Neuronal stem cell (in vitro differentiated cells): ENCODE data around the gene GNLY.

Experiments used
- DNase-seq: peaks from one replicate; pipeline ENCODE4 v3.0.0-alpha.2; 2013; ENCODE audit warnings: low spot score
- H2AFZ ChIP-seq: one replicate; pipeline ENCODE4 v1.6.1; 2013; ENCODE audit warnings: mild to moderate bottlenecking, low read length, inconsistent platforms
- H2AK5ac ChIP-seq: 2 replicates; pipeline ENCODE4 v1.6.1; 2013; ENCODE audit warnings: low read depth, mild to moderate bottlenecking, inconsistent platforms, low read length, moderate library complexity, mixed read lengths
- H2BK120ac ChIP-seq: 2 replicates; pipeline ENCODE4 v1.6.1; 2013; ENCODE audit warnings: low read depth, mild to moderate bottlenecking, inconsistent platforms, low read length, moderate library complexity, mixed read lengths
- H2BK12ac ChIP-seq: one replicate; pipeline ENCODE4 v1.6.1; 2013; ENCODE audit warnings: low read length, inconsistent platforms
- H2BK15ac ChIP-seq: 2 replicates; pipeline ENCODE4 v1.6.1; 2013; ENCODE audit warnings: mild to moderate bottlenecking, low read length, inconsistent platforms, mixed read lengths
- H2BK5ac ChIP-seq: one replicate; pipeline ENCODE4 v1.6.1; 2013; ENCODE audit warnings: inconsistent platforms, mild to moderate bottlenecking, low read length, moderate library complexity
- H3K14ac ChIP-seq: one replicate; pipeline ENCODE4 v1.6.1; 2013; ENCODE audit warnings: low read length, inconsistent platforms
- H3K18ac ChIP-seq: 2 replicates; pipeline ENCODE4 v1.6.1; 2013; ENCODE audit warnings: low read length, inconsistent platforms
- H3K23ac ChIP-seq: 2 replicates; pipeline ENCODE4 v1.6.1; 2013; ENCODE audit warnings: low read depth, mild to moderate bottlenecking, mixed read lengths, low read length, inconsistent platforms; ENCODE audit not compliant: poor library complexity
- H3K27ac ChIP-seq: replicated peaks from 3 replicates; pipeline ENCODE4 v1.5.1; 2013; ENCODE audit warnings: low read length, inconsistent platforms
- H3K27me3 ChIP-seq, 3 experiments: 2 replicates each; pipeline ENCODE4 v1.6.1; 2013; ENCODE audit warnings: low read length in 3 of 3, mild to moderate bottlenecking in 2 of 3, inconsistent platforms in 1 of 3, low read depth in 1 of 3, mixed read lengths in 1 of 3, moderate library complexity in 1 of 3; ENCODE audit not compliant: control insufficient read depth in 3 of 3, insufficient read depth in 3 of 3
- H3K36me3 ChIP-seq, 2 donors: replicated peaks in 1 of 2; 2 replicates each; pipeline ENCODE4 v1.6.1; 2013; ENCODE audit warnings: low read length in 2 of 2; ENCODE audit not compliant: control insufficient read depth in 2 of 2, insufficient read depth in 2 of 2
- H3K4ac ChIP-seq: 2 replicates; pipeline ENCODE4 v1.6.1; 2013; ENCODE audit warnings: inconsistent platforms, mild to moderate bottlenecking, low read length, moderate library complexity
- H3K4me1 ChIP-seq, 2 donors: 1 replicate in 1 of 2; 2 replicates in 1 of 2; pipeline ENCODE4 v1.6.1; 2013; ENCODE audit warnings: low read length in 2 of 2, low read depth in 1 of 2; ENCODE audit not compliant: control insufficient read depth in 2 of 2, insufficient read depth in 1 of 2
- H3K4me2 ChIP-seq: one replicate; pipeline ENCODE4 v1.6.1; 2013; ENCODE audit warnings: mild to moderate bottlenecking, low read length, inconsistent platforms; ENCODE audit not compliant: insufficient read depth, poor library complexity, severe bottlenecking
- H3K4me3 ChIP-seq, 2 donors: 2 replicates each; pipeline ENCODE4 v1.5.1; 2013; ENCODE audit warnings: low read length in 2 of 2, mild to moderate bottlenecking in 2 of 2, inconsistent platforms in 1 of 2, moderate library complexity in 1 of 2
- H3K79me1 ChIP-seq: one replicate; pipeline ENCODE4 v1.6.1; 2013; ENCODE audit warnings: low read depth, mild to moderate bottlenecking, inconsistent platforms, low read length, moderate library complexity
- H3K9ac ChIP-seq: one replicate; pipeline ENCODE4 v1.6.1; 2013; ENCODE audit warnings: mild to moderate bottlenecking, low read depth, low read length, inconsistent platforms; ENCODE audit not compliant: poor library complexity
- H3K9me3 ChIP-seq, 2 donors: replicated peaks in 1 of 2; 2 replicates each; pipeline versions ENCODE3 to v1.6.1; 2013; ENCODE audit warnings: low read length in 2 of 2, mild to moderate bottlenecking in 2 of 2, inconsistent platforms in 1 of 2, low read depth in 1 of 2, mixed read lengths in 1 of 2, moderate library complexity in 1 of 2; ENCODE audit not compliant: control insufficient read depth in 2 of 2, insufficient read depth in 1 of 2
- H4K8ac ChIP-seq: one replicate; pipeline ENCODE4 v1.6.1; 2013; ENCODE audit warnings: low read depth, mild to moderate bottlenecking, inconsistent platforms, low read length, moderate library complexity
- H4K91ac ChIP-seq: one replicate; pipeline ENCODE4 v1.6.1; 2013; ENCODE audit warnings: low read length, low read depth, mild to moderate bottlenecking, inconsistent platforms; ENCODE audit not compliant: poor library complexity
- WGBS, 2 donors: extraction: QIAGEN DNeasy Blood & Tissue Kit; methylation state at CpG; one replicate each; pipeline ENCODE4 v1.1.7; 2013; ENCODE audit warnings: missing lambda C conversion rate in 2 of 2, mixed read lengths in 1 of 2; ENCODE audit not compliant: insufficient read length in 2 of 2, insufficient replicate concordance in 1 of 2; ENCODE audit errors: extremely low coverage in 2 of 2; 5-methylcytosine and 5-hydroxymethylcytosine counted together

GNLY gene

DNA sequence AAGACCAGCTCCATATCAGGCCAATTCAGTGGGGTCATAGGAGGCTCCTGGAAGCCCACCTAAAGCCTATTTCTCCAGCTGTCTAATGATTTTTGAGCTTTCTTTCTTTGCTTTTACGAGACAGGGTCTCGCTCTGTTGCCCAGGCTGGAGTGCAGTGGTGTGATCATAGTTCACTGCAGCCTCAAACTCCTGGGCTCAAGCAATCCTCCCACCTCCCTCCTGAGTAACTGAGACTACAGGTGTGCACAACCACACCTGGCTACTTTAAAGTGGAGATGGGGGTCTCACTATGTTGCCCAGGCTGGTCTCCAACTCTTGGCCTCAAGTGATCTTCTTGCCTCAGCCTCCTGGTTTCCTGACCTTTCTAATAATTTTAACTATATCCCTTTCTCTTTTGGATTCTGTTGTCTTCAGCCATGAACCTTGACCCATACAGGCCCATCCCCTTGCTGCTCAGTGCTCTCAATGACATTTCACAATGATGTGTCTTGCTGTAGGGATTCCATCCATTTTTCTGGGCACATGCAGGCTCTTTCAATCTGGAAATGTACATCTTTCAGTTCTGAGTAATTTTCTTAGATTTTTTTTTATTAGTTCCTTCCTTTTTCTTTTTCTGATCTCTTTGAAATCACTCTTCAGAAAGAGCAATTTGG is 29.7 kb downstream of the GNLY start:
- Histone ChIP-seq H2BK120ac (no peak overlapping the region), H2BK12ac (no peak overlapping the region), H3K27ac (no peak overlapping the region), H3K4me3 (no peak overlapping the region), H3K4me1 (no peaks in the 10 kb centered on the region), H4K8ac (no peak overlapping the region), H3K9me3 (peaks cover 0 to 4% of the 10 kb centered on the region in 2 donors), H3K4ac (no peak overlapping the region), H2BK5ac (no peak overlapping the region), H3K14ac (no peak overlapping the region), H3K18ac (no peak overlapping the region), H2AFZ (no peak overlapping the region), H3K27me3 (peaks cover 0 to 47% (median 0%) of the 10 kb centered on the region in 3 experiments), H3K9ac (no peak overlapping the region), H3K4me2 (no peak overlapping the region), H3K79me1 (no peaks in the 10 kb centered on the region), H2BK15ac (no peak overlapping the region), H4K91ac (no peak overlapping the region), H3K36me3 (no peaks in the 10 kb centered on the region), H3K23ac (no peak overlapping the region), H2AK5ac (no peak overlapping the region)
- DNase-seq: no peak
- WGBS, 2 donors: no CpG with 5 or more reads among the region's 2 CpGs

DNA sequence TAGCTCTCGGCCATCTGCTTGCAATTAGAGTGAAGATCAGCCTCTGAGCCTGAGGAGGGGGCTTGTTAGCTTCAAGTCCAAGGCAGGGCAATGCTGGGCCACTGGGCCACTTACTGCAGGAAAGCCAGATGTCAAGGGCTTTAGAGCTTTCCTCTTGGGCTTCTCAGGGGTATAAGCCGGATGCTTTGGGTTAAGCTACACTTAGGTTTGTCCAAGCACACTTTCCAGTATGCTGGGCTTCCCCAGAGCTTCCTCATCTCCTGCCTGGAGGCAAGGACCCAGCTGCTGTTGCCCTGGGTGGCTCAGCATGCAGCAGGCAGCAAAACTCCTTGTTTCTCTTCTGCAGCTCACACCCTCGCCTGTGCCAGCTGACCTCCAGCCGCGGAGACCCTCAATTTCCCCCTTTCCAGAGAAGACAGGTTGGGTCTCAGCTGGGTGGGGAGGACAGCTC is 30.6 kb downstream of the GNLY start:
- H3K4me1 ChIP-seq: no peaks in the 10 kb centered on the region
- peak overlapping the region; percentile 42 for H2AK5ac ChIP-seq
- no peak overlapping the region for H4K91ac ChIP-seq
- no peak overlapping the region for H3K4ac ChIP-seq
- H2BK5ac ChIP-seq: no peak overlapping the region
- WGBS, 2 donors: no CpG with 5 or more reads among the region's 5 CpGs
- no peak overlapping the region for H3K27ac ChIP-seq
- peaks cover 0 to 47% (median 0%) of the 10 kb centered on the region in 3 experiments for H3K27me3 ChIP-seq
- H4K8ac ChIP-seq: no peak overlapping the region
- H3K9me3 ChIP-seq: peaks cover 0 to 4% of the 10 kb centered on the region in 2 donors
- DNase-seq: no peak
- H3K9ac ChIP-seq: no peak overlapping the region
- H3K23ac ChIP-seq: peak overlapping the region; percentile 76
- no peaks in the 10 kb centered on the region for H3K79me1 ChIP-seq
- no peak overlapping the region for H3K4me3 ChIP-seq
- H2BK15ac ChIP-seq: no peak overlapping the region
- no peak overlapping the region for H2BK12ac ChIP-seq
- no peaks in the 10 kb centered on the region for H3K36me3 ChIP-seq
- H2AFZ ChIP-seq: no peak overlapping the region
- no peak overlapping the region for H2BK120ac ChIP-seq
- no peak overlapping the region for H3K4me2 ChIP-seq
- H3K14ac ChIP-seq: no peak overlapping the region
- no peak overlapping the region for H3K18ac ChIP-seq

DNA sequence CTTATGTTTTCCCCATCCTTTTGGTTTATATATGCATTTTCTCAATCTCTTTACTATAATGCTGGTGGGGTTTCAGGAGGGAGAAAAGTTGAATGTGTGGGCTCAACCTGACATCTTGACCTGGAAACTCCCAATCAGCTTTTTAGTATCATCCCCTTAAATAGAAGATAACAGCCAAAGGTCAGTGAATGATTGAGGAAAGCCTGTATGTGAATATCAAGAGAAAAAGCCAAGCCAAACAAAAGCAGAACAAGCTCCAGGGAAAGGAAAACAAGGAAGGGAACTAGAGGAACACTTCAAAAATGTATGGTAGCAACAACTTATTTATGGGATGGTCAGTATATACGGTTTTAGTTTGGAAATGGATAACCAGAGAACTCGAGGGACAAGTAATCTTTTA is 31.3 kb downstream of the GNLY start:
- no peak overlapping the region for H2BK5ac ChIP-seq
- H2BK12ac ChIP-seq: no peak overlapping the region
- H3K4me1 ChIP-seq: no peaks in the 10 kb centered on the region
- H2BK15ac ChIP-seq: no peak overlapping the region
- no CpG with 5 or more reads among the region's 2 CpGs for WGBS, 2 donors
- no peaks in the 10 kb centered on the region for H3K36me3 ChIP-seq
- H3K18ac ChIP-seq: no peak overlapping the region
- H2AK5ac ChIP-seq: no peak overlapping the region
- no peak for DNase-seq
- no peak overlapping the region for H3K4me3 ChIP-seq
- no peak overlapping the region for H3K14ac ChIP-seq
- H3K79me1 ChIP-seq: no peaks in the 10 kb centered on the region
- H3K23ac ChIP-seq: no peak overlapping the region
- peaks cover 0 to 4% of the 10 kb centered on the region in 2 donors for H3K9me3 ChIP-seq
- H3K27ac ChIP-seq: no peak overlapping the region
- no peak overlapping the region for H4K91ac ChIP-seq
- no peak overlapping the region for H2BK120ac ChIP-seq
- H2AFZ ChIP-seq: no peak overlapping the region
- no peak overlapping the region for H4K8ac ChIP-seq
- H3K27me3 ChIP-seq: peaks cover 0 to 47% (median 0%) of the 10 kb centered on the region in 3 experiments
- no peak overlapping the region for H3K9ac ChIP-seq
- no peak overlapping the region for H3K4me2 ChIP-seq
- no peak overlapping the region for H3K4ac ChIP-seq

DNA sequence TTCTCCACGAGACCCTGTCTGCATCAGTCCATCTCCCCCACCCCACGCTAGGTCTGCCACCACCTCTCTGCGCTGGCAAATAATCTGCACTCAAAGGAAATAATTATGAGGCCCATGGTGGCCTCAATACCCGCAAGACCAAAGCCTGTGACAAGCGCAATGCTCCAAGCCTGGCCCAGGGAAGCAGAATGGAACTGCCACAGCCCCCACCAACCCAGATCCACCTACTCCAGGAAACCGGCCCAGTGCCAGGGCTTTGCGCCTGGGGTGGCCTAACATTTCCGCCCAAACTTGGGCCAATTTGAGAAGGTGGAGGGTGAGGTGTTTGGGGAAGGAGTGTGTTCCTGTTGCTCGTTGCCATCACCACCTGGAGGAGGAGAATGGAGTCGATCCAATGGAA is 33.6 kb downstream of the GNLY start:
- Histone ChIP-seq H3K18ac (no peak overlapping the region), H3K23ac (peak overlapping the region; percentile 40), H3K4me1 (no peaks in the 10 kb centered on the region), H3K14ac (no peak overlapping the region), H3K27me3 (peaks cover 0 to 37% (median 0%) of the 10 kb centered on the region in 3 experiments), H2BK15ac (no peak overlapping the region), H3K4me2 (no peak overlapping the region), H4K8ac (no peak overlapping the region), H3K4me3 (no peak overlapping the region), H3K27ac (no peak overlapping the region), H2AK5ac (no peak overlapping the region), H3K79me1 (no peaks in the 10 kb centered on the region), H2BK120ac (no peak overlapping the region), H2AFZ (no peak overlapping the region), H2BK12ac (no peak overlapping the region), H2BK5ac (no peak overlapping the region), H4K91ac (no peak overlapping the region), H3K4ac (no peak overlapping the region), H3K9ac (no peak overlapping the region), H3K9me3 (no peaks in the 10 kb centered on the region), H3K36me3 (no peaks in the 10 kb centered on the region)
- no CpG with 5 or more reads among the region's 10 CpGs for WGBS, 2 donors
- DNase-seq: no peak
